Stomach (tissue), 9 donors: ENCODE measurements around the gene ACADL. TPM values are rescaled to one million over a fixed set of nuclear protein-coding genes. Genes with fewer than 3 reads are reported as not detected.

Source experiments
- DNase-seq, 2 donors: peaks; one replicate each; pipeline versions ENCODE4 v3.0.0 to v3.0.0-alpha.2; 2013 to 2019
- H3K27ac ChIP-seq, 5 donors: fragments of 200-600 bp in 4 of 5; sonication (generic) in 4 of 5; one replicate each; pipeline ENCODE4 v1.5.1; 2013 to 2019; ENCODE audit warnings: mild to moderate bottlenecking in 1 of 5, moderate library complexity in 1 of 5
- H3K27me3 ChIP-seq, 3 donors: fragments of 200-600 bp; sonication (generic); one replicate each; pipeline ENCODE4 v1.5.1; 2017 to 2019; ENCODE audit warnings: mixed run types in 1 of 3
- H3K36me3 ChIP-seq, 4 donors: fragments of 200-600 bp; sonication (generic); 1 replicate in 3 of 4; 2 replicates in 1 of 4; pipeline ENCODE4 v1.5.1; 2016 to 2019
- H3K4me1 ChIP-seq, 4 donors: fragments of 200-600 bp; sonication (generic); one replicate each; pipeline ENCODE4 v1.5.1; 2016 to 2019
- H3K4me3 ChIP-seq, 4 donors: fragments of 200-600 bp; sonication (generic) in 3 of 4; one replicate each; pipeline ENCODE4 v1.5.1; 2016 to 2019; ENCODE audit warnings: mild to moderate bottlenecking in 1 of 4
- H3K9me3 ChIP-seq, 4 donors: fragments of 200-600 bp; sonication (generic); one replicate each; pipeline ENCODE4 v1.5.1; 2016 to 2019
- CTCF ChIP-seq, 7 experiments: fragments of 450-650 bp in 4 of 7; fragments of 200-600 bp in 3 of 7; sonication (generic) in 3 of 7; IDR thresholded peaks; one replicate each; pipeline ENCODE4 v1.5.1; 2016 to 2019; ENCODE audit warnings: antibody characterized with exemption in 7 of 7, control low read depth in 2 of 7, mild to moderate bottlenecking in 1 of 7
- EP300 ChIP-seq: sonication (generic); formaldehyde crosslinking; IDR thresholded peaks from one replicate; pipeline ENCODE4 v1.6.1; 2017; ENCODE audit warnings: antibody characterized with exemption
- POLR2A ChIP-seq, 4 donors: fragments of 450-650 bp; IDR thresholded peaks; one replicate each; pipeline ENCODE4 v1.6.1; 2016; ENCODE audit warnings: antibody characterized with exemption in 4 of 4, control low read depth in 2 of 4, mild to moderate bottlenecking in 1 of 4, moderate library complexity in 1 of 4
- POLR2AphosphoS5 ChIP-seq, 3 donors: sonication (generic); formaldehyde crosslinking; IDR thresholded peaks; one replicate each; pipeline ENCODE4 v1.6.1; 2016; ENCODE audit warnings: antibody characterized with exemption in 3 of 3
- WGBS, 5 donors: extraction: QIAGEN DNeasy Blood & Tissue Kit in 3 of 5; methylation state at CpG; one replicate each; pipeline versions ENCODE4 v1.1.5 to v1.1.7; 2013 to 2018; 5-methylcytosine and 5-hydroxymethylcytosine counted together
- intact Hi-C: fragments of 100-400 bp; cut with DNase I; formaldehyde crosslinking; loops from one replicate; pipeline ENCODE4 v1.15.1; 2023; ENCODE audit warnings: low total_unique reads
- polyA plus RNA-seq, 3 donors: library from polyadenylated mRNA; stranded (reverse); fragments of 200-250 nt; gene quantifications; one replicate each; pipeline ENCODE4 v1.2.3, GENCODE V29; 2013
- total RNA-seq, 5 donors: library from RNA; depleted of rRNA; stranded (reverse); fragments of >200 nt; gene quantifications; one replicate each; pipeline versions ENCODE4 v1.1.0 to v1.2.3, GENCODE V29; 2014 to 2016
- donor health status: healthy with polysubstance abuse.
- donor health status: Bipolar disorder and iron deficiency.
- donor health status: healthy.

ACADL gene
- total and polyA plus RNA-seq, 8 donors: 3.3 to 17.5 (median 4.9) TPM; not detected in 2

- no peak for TF ChIP-seq CTCF (IDR thresholded peaks at IDR 0.05)
- TF ChIP-seq POLR2AphosphoS5 (IDR thresholded peaks at IDR 0.05): peak in 2 of 3 donors; percentile 49 to 57
- H3K27me3 ChIP-seq: no peaks in the 10 kb centered on the region
- peaks cover 31 to 61% (median 44%) of the 10 kb centered on the region in 4 donors for H3K4me1 ChIP-seq
- WGBS, 5 donors: 11 to 18% (median 13%) methylated on average over 6 of the region's 6 CpGs
- peak overlapping the region; percentile 66 to 93 (median 80) for H3K4me3 ChIP-seq
- peak overlapping the region; percentile 91 to 100 (median 100) for H3K27ac ChIP-seq
- H3K36me3 ChIP-seq: no peaks in the 10 kb centered on the region
- intact Hi-C loops: no loop called here
- DNase-seq: peak in 1 of 2 donors; percentile 52
- no peaks in the 10 kb centered on the region for H3K9me3 ChIP-seq
Measured at GRCh38 chr2:210169516-210170195, 55.6 kb downstream of the ACADL start.

GRCh38 chr2:210167227-210167626 lies 58.0 kb downstream of the ACADL start:
- H3K9me3 ChIP-seq: no peaks in the 10 kb centered on the region
- peak overlapping the region in 4 of 5 donors; percentile 3 to 100 (median 100) for H3K27ac ChIP-seq
- H3K27me3 ChIP-seq: no peaks in the 10 kb centered on the region

DNA sequence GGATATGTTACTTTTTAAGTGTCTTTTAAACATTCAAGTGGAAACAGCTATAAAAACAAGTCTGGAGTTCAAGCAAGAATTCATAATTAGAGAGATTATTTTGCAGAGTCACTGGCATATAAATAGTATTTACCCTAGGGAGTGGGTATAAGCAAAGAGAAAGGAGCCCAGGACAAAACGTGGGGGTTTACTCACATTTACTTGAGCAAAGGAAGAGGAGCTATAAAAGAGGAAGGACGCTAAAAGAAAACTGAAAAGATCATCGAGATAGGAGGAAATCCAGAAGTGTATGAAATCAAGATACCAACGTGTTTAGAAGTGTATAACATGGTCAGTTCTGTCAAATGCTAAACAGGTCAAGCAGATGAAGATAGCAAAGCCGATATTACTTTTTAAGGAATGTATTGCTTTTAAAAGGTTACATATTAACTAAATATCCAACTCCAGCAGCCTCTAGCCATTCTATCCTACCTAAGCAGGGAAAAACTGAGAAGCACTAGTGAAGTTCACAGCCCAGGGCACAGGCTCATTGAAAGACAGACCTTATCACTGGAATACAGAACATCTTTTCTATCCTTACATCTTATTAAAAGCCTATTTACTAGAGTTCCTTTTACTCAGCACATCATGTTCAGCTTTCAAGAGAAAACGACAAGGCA lies 62.7 kb downstream of the ACADL start:
- Histone ChIP-seq H3K36me3 (no peaks in the 10 kb centered on the region), H3K9me3 (no peaks in the 10 kb centered on the region), H3K4me3 (no peak overlapping the region), H3K4me1 (peaks cover 13 to 49% (median 29%) of the 10 kb centered on the region in 4 donors), H3K27ac (peak overlapping the region in 1 of 5 donors; percentile 33), H3K27me3 (no peaks in the 10 kb centered on the region)
- no peak for DNase-seq
- intact Hi-C loops: no loop called here
- TF ChIP-seq POLR2A (IDR thresholded peaks at IDR 0.05) (no peak), CTCF (IDR thresholded peaks at IDR 0.05) (no peak), EP300 (no peak), POLR2AphosphoS5 (IDR thresholded peaks at IDR 0.05) (no peak)
- WGBS, 5 donors: 18 to 31% (median 27%) methylated on average over 6 of the region's 6 CpGs

More at GRCh38 chr2:210167227-210167626, 58.0 kb downstream of the ACADL start:
- no peak for DNase-seq
- H3K4me1 ChIP-seq: peaks cover 31 to 62% (median 48%) of the 10 kb centered on the region in 4 donors
- 5 to 18% (median 7%) methylated on average over 1 of the region's 1 CpG for WGBS, 5 donors
- no peak overlapping the region for H3K4me3 ChIP-seq
- intact Hi-C loops: no loop called here
- no peaks in the 10 kb centered on the region for H3K36me3 ChIP-seq
- TF ChIP-seq CTCF (IDR thresholded peaks at IDR 0.05) (no peak), POLR2A (IDR thresholded peaks at IDR 0.05) (no peak), POLR2AphosphoS5 (IDR thresholded peaks at IDR 0.05) (no peak), EP300 (no peak)

DNA sequence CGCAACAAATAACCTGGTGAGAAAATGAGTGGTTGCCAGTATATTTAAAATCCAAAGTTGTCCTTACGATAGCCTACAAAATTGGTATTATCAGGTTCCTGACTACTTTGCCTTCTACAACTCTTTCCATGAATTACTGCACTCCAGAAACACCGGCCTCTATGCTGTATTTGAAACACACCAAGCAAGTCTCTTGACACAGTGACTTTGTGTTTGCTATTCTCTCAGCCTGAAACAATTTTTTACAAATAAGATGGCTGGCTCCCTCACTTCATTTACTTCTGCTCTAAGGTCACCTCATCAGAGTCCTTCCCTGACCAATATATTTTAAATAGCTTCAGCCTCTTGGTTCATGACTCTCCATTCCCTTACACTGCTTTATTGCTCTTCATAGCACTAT lies 66.2 kb downstream of the ACADL start:
- no peak for TF ChIP-seq EP300
- TF ChIP-seq POLR2AphosphoS5 (IDR thresholded peaks at IDR 0.05): no peak
- no peak for TF ChIP-seq CTCF (IDR thresholded peaks at IDR 0.05)
- no peak for TF ChIP-seq POLR2A (IDR thresholded peaks at IDR 0.05)
- H3K9me3 ChIP-seq: no peaks in the 10 kb centered on the region
- H3K4me3 ChIP-seq: no peak overlapping the region
- no peak overlapping the region for H3K27ac ChIP-seq
- peaks cover 0 to 20% (median 14%) of the 10 kb centered on the region in 4 donors for H3K4me1 ChIP-seq
- H3K27me3 ChIP-seq: no peaks in the 10 kb centered on the region
- H3K36me3 ChIP-seq: peaks cover 3 to 16% (median 11%) of the 10 kb centered on the region in 4 donors
- intact Hi-C loops: no loop called here
- peak in 1 of 2 donors; percentile 24 for DNase-seq
- WGBS, 5 donors: 75 to 96% (median 94%) methylated on average over 3 of the region's 3 CpGs
